LoVo (cell line): ENCODE results near the gene ERRFI1.
"Not testable (repeated sequence)": the region's sequence is repeated elsewhere in the genome, so short reads cannot be mapped to it uniquely, and the experiment has no call there.

Source experiments
- DNase-seq: peaks from one replicate; pipeline ENCODE4 v3.0.0-alpha.2; 2016; ENCODE audit warnings: low spot score

ERRFI1 gene, protein sequence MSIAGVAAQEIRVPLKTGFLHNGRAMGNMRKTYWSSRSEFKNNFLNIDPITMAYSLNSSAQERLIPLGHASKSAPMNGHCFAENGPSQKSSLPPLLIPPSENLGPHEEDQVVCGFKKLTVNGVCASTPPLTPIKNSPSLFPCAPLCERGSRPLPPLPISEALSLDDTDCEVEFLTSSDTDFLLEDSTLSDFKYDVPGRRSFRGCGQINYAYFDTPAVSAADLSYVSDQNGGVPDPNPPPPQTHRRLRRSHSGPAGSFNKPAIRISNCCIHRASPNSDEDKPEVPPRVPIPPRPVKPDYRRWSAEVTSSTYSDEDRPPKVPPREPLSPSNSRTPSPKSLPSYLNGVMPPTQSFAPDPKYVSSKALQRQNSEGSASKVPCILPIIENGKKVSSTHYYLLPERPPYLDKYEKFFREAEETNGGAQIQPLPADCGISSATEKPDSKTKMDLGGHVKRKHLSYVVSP

DNA sequence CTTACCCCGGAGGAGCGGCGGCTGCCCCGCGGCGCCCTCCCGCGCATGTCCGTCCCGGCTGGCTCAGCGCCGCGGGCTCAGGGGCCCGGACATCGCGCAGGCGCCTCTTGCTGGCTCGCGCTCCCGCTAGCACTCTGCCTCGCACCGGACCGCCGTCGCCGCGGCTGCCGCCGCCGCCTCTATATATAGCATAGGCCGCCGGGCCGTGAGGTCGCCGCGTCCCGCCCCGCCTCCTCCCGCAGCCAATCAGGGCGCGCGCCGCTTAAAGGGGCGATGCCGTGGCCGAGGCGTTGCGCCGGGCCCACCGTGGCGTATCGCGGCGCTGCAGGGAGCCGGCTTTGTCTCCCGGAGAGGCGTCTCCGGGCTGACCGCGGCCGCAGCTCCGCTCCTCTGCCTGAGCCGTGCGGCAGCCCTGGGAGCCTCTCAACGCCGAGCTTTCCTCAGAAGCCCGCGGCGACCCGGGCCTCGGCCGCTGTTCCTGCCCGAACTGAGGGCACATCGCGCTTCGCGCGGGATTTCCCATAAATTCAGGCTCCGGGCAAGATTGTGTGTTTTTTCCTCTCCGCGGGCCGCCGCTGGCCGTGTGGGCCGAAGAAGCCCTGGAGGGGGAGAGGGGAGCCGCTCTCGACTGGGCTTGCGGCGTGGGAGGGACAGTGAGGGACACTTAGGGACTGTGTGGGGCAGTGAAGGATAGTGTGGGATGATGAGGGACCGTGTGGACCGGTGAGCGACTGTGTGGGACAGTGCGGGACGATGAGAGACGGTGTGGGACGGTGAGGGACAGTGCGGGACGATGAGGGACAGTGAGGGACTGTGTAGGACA, at the start of gene ERRFI1:
ERRFI1 (minus strand) TSS at position 157 of the 823 bp plus-strand sequence. CDS start 10,690 bp downstream, outside the sequence.
- peak; percentile 94 for DNase-seq

DNA sequence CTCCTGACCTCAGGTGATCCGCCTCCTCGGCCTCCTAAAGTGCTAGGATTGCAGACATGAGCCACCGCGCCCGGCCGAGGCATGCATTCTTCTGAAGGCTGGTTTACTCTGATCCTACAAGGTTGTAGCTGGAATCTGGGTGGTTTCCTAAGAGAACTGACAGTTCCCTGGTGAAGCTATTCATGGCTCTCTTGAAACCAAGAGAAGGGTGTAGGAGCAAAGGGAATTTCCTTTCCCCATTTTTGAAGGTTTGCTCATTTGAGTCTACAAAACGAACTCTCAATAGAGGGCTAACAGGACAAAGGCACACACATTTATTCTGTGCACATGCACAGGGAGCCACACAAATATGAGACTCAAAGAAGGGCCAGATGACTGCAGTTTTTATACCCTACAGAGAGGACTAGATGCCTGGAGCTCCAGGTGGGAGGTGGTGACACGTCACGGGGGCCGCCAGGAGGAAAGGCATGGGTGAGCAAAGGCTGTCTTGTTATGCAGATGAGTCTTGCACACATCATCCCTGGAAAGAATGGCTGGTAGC, 49.5 kb upstream of the ERRFI1 start:
- no peak for DNase-seq

GRCh38 chr1:8073112-8073855, 47.2 kb upstream of the ERRFI1 start:
- DNase-seq: no peak

- peak; percentile 67 for DNase-seq
Measured at GRCh38 chr1:8070381-8070811, 44.3 kb upstream of the ERRFI1 start.

- DNase-seq: not testable (repeated sequence)
Measured at GRCh38 chr1:8069614-8070320, 43.7 kb upstream of the ERRFI1 start.

DNA sequence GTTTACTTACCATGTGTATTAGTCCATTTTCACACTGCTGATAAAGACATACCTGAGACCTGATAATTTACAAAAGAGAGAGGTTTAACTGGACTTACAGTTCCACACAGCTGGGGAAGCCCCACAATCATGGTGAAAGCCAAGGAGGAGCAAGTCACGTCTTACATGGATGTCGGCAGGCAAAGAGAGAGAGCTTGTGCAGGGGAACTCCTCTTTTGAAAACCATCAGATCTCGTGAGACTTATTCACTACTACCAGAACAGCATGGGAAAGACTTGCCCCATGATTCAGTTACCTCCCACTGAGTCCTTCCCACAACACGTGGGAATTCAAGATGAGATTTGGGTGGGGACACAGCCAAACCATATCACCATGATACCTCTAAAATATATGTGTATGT, 39.3 kb upstream of the ERRFI1 start:
- no peak for DNase-seq

DNA sequence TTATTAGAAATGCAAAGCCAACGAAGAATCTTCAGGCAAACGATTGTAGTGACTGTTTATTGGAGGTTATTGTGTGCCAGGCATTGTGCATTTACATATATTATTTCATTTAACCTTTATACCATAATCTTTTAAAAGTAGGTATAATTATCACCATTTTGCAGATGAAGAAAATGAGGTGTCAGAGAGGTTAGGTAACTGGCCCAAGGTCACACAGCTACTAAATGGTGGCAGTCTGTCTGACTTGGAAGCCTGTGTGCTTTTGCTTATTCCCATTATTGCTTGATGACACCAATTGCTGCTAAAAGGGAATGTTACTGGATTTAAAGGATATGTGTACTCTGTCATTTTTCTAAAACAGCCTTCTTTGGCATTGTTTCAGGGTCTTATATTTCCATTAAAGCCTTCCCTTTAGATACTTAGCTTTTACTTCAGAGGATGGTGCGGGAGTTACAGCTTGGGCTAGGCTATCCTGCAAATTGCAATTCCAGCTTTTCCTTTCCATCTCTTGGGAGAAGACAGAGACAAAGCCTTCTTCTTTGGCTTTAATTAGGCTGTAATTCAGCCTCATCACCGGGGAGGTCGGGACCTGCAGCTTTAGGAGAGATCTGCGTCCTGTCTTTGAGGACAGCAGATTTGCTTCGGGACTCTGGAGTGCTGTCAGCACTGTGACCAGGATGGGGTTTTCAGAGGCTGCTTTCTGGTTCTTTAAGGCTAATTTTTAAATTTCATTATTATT, 37.4 kb upstream of the ERRFI1 start:
- no peak for DNase-seq

- DNase-seq: no peak
Measured at GRCh38 chr1:8062861-8063260, 36.8 kb upstream of the ERRFI1 start.

DNA sequence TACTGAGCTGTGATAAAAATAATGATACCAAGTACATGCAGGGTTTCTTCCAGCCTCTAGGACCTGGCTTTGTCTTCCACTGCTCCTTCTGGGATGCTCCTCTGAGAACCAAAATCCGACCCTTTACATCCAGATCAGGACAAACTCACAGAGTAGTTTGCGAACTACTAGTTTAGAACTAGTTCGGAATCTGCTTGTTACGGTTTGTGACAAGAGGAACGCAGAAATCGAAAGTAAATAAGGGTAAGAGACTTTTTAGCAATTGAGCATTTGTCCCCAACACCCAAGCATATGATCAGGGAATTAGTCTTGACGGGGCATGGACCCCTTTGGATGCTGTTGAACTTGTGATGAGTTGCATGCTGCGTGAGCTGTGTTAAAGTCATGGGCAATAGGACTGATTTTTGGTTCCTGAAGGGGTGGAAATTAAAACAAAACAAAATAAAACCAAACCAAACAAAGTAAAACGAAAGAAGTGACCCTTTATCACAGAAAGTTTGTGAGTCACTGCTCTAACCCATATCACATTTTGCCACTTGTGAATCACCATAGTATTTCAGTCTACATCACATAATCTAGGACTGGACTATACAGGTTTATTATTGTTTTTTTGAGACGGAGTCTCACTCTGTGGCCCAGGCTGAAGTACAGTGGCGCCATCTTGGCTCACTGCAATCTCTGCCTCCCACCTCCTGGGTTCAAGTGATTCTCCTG, 35.7 kb upstream of the ERRFI1 start:
- no peak for DNase-seq

DNA sequence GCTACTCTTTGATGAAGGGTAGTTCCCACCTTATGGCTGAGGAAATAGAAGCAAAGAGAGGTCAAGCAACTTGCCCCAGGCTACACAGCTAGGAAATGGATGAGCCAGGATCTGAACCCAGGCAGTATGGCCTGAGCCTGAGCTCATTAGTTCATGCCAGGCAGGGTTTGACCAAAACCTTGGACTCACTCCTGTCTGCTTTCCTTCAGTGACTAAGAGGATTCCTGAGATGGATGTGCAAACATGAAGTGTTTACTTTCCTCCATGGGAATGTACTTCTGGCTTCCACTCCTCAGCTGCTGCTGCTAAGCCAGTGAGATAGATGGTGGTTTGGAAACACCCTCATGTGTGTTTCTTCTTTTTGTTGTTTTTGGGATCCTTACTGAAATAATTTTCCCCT, 35.1 kb upstream of the ERRFI1 start:
- DNase-seq: peak; percentile 86

DNA sequence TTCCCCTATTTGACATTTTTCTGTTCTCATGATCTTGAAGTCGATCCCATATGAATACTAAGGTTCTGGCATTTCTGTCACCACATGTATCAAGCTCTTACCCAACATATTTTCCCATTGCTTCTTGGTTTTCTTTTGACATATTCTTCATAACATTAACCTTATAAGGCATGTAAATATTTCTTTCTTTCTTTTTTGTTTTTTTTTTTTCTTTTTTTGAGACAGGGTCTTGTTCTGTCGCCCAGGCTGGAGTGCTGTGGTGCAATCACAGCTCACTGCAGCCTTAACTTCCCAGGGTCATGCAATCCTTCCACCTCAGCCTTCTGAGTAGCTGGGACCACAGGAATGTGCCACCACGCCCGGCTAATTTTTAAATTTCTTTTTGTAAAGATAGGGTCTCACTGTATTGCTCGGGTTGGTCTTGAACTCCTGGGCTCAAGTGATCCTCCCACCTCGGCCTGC, 33.1 kb upstream of the ERRFI1 start:
- DNase-seq: no peak

GRCh38 chr1:8057779-8058178, 31.7 kb upstream of the ERRFI1 start:
- DNase-seq: not testable (repeated sequence)

DNA sequence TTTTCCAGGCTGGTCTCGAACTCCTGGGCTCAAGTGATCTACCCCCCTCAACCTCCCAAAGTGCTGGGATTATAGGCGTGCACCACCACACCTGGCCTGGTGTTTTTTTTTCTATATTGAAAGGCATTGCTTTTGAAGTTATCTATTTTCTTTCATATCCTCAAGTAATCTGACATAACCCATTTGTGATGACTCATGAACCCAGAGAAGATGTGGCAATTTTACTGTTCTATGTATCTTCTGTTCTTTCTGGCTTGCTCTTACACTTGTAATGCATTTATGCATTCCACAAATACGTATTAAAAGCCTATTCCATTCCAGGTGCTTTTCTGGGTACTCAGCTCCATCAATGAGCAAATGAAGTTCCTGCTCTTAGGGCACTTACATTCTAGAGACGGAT, 29.9 kb upstream of the ERRFI1 start:
- DNase-seq: no peak

DNA sequence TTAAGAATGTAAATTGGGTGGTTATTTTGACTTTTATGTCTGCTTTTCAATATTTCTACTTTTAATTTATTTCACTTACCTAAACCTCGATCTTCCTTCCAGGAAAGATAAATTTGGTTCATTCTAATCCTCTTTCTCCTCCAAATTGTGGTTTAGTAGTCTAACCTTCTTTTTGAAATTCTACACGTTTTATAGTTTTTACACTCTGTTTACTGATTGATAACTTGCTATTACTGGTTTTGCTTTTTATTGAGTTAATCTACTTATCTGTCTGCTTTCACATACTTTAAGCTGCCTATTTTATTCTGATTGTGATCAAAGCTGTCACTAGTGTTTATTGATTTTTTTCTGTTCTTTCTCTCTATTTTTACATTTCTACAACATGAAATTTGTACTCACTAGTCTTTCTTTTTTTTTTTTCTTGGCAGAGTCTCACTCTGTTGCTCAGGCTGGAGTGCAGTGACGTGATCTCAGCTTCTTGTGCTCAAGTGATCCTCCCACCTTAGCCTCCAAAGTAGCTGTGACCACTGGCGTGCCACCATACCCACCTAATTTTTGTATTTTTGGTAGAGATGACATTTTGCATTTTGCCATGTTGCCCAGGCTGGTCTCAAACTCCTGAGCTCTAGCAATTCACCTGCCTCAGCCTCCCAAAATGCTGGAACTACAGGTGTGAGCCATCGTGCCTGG, 27.9 kb upstream of the ERRFI1 start:
- DNase-seq: no peak

GRCh38 chr1:8051650-8052049, 25.5 kb upstream of the ERRFI1 start:
- DNase-seq: no peak

DNA sequence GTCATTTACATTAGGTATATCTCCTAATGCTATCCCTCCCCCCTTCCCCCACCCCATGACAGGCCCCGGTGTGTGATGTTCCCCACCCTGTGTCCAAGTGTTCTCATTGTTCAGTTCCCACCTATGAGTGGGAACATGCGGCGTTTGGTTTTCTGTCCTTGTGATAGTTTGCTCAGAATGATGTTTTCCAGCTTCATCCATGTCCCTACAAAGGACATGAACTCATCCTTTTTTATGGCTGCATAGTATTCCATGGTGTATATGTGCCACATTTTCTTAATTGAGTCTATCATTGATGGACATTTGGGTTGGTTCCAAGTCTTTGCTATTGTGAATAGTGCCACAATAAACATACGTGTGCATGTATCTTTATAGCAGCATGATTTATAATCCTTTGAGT, 23.1 kb upstream of the ERRFI1 start:
- not testable (repeated sequence) for DNase-seq

DNA sequence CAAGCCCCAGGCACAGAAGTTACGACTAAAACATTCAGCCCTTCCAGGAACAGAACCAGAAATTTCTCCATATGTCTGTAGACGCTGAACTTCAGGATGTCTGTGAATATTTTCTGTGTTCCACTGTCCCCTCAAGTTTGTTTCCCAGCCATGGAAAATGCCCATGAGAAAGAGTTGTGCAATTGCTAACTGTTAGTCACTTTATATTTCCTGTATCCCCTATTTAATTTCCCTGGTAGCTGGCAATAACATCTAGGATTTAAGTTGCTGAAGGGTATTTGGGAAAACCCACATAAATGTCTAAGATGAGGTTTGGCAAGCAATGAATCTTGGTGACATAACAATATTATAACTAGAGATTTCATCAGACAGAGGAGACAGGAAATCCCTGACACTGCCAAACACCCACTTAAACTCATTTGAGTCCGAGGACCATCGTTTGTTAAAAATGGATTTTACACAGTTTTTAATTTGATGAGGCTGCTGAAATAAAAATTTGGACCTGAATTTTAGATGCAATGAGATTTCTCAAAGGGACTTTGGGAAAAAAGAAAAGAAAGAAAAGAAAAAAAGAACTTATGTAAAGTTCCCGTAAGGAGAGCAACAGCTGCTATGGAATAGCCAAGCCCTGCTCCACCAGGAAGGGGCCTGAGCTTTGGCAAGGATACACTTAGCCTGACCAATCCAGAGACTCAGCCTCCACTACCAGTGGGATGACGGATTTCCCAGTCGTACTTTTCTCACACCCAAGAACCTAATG, 21.8 kb upstream of the ERRFI1 start:
- peak; percentile 57 for DNase-seq

DNA sequence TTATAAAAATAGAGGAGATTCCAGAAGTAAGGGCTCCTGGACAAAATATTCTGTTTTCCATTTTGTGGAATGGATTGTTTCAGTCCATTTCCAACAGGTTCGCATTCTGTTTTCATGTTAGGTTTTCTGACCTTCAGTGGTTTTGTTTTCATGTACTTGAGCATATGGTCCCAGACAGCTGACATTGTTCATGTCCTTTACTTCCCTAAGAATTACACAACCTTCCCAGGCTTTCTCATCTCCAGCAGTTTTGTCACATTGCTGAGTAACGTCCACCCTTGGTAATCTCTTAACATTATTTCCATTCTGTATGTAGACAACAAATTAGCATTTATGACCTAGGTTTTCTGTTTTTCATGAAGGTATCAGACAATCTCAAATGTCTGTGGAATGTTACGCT, 21.0 kb upstream of the ERRFI1 start:
- no peak for DNase-seq
